ENCODE results near the gene RIN1.

The RIN1 gene

GRCh38 chr11:66327171-66328030 lies 8.8 kb downstream of the RIN1 start:
- Histone ChIP-seq H2AFZ (ENCODE audit: low read length) (no peak overlapping the region), H3F3A (ENCODE audit: low read depth) (no peaks in the 10 kb centered on the region), H3K79me2 (ENCODE audit: insufficient read depth, low read length) (no peaks in the 10 kb centered on the region), H3K4me3 (ENCODE audit: low read length, poor library complexity, severe bottlenecking) (no peak overlapping the region), H4K20me1 (ENCODE audit: insufficient read depth, low read length, poor library complexity, severe bottlenecking) (no peaks in the 10 kb centered on the region), H3K27me3 (ENCODE audit: insufficient read depth, low read length, poor library complexity, severe bottlenecking) (no peaks in the 10 kb centered on the region), H3K4me1 (ENCODE audit: insufficient read depth, low read length, poor library complexity, severe bottlenecking) (peaks cover 31% of the 10 kb centered on the region), H3K9me2 (replicated peaks; ENCODE audit: low read depth, low read length) (no peaks in the 10 kb centered on the region), H3K9ac (ENCODE audit: low read depth, low read length, poor library complexity, severe bottlenecking) (peak overlapping the region; percentile 38), H3K9me3 (ENCODE audit: insufficient read depth, low read depth, low read length) (no peaks in the 10 kb centered on the region), H3K36me3 (ENCODE audit: insufficient read depth, low read length) (no peaks in the 10 kb centered on the region), H3K4me2 (ENCODE audit: low read depth, low read length, poor library complexity, severe bottlenecking) (no peak overlapping the region)
- TF ChIP-seq CTCF (conservative IDR thresholded peaks at IDR 0.05; ENCODE audit: low read length) (no peak), EZH2phosphoT487 (IDR thresholded peaks at IDR 0.05; ENCODE audit: borderline replicate concordance) (no peak)

GRCh38 chr11:66326261-66327111 lies 9.7 kb downstream of the RIN1 start:
- no peaks in the 10 kb centered on the region for H3K27me3 ChIP-seq (ENCODE audit: insufficient read depth, low read length, poor library complexity, severe bottlenecking)
- H2AFZ ChIP-seq (ENCODE audit: low read length), result peak overlapping the region; percentile 36; the same call in 1 of the 2 replicates

GRCh38 chr11:66325263-66325671 lies 11.0 kb downstream of the RIN1 start:
- TF ChIP-seq CTCF (conservative IDR thresholded peaks at IDR 0.05; ENCODE audit: low read length) (no peak), EZH2phosphoT487 (IDR thresholded peaks at IDR 0.05; ENCODE audit: borderline replicate concordance) (no peak)
- Histone ChIP-seq H3K79me2 (ENCODE audit: insufficient read depth, low read length) (no peaks in the 10 kb centered on the region), H3K4me1 (ENCODE audit: insufficient read depth, low read length, poor library complexity, severe bottlenecking) (peaks cover 31% of the 10 kb centered on the region), H4K20me1 (ENCODE audit: insufficient read depth, low read length, poor library complexity, severe bottlenecking) (no peaks in the 10 kb centered on the region), H3F3A (ENCODE audit: low read depth) (no peaks in the 10 kb centered on the region), H3K4me2 (ENCODE audit: low read depth, low read length, poor library complexity, severe bottlenecking) (peak overlapping the region; percentile 49), H3K4me3 (ENCODE audit: low read length, poor library complexity, severe bottlenecking) (no peak overlapping the region), H3K9me3 (ENCODE audit: insufficient read depth, low read depth, low read length) (no peaks in the 10 kb centered on the region), H3K36me3 (ENCODE audit: insufficient read depth, low read length) (no peaks in the 10 kb centered on the region), H3K9me2 (replicated peaks; ENCODE audit: low read depth, low read length) (no peaks in the 10 kb centered on the region), H3K27me3 (ENCODE audit: insufficient read depth, low read length, poor library complexity, severe bottlenecking) (no peaks in the 10 kb centered on the region), H3K9ac (ENCODE audit: low read depth, low read length, poor library complexity, severe bottlenecking) (peak overlapping the region; percentile 50), H2AFZ (ENCODE audit: low read length) (no peak overlapping the region)

More at GRCh38 chr11:66326261-66327111, 9.7 kb downstream of the RIN1 start:
- no peak for TF ChIP-seq CTCF (conservative IDR thresholded peaks at IDR 0.05; ENCODE audit: low read length)
- TF ChIP-seq EZH2phosphoT487 (IDR thresholded peaks at IDR 0.05; ENCODE audit: borderline replicate concordance), result no peak
- no peak overlapping the region for H3K4me3 ChIP-seq (ENCODE audit: low read length, poor library complexity, severe bottlenecking)
- H3F3A ChIP-seq (ENCODE audit: low read depth), result no peaks in the 10 kb centered on the region
- no peaks in the 10 kb centered on the region for H3K36me3 ChIP-seq (ENCODE audit: insufficient read depth, low read length)
- no peaks in the 10 kb centered on the region for H4K20me1 ChIP-seq (ENCODE audit: insufficient read depth, low read length, poor library complexity, severe bottlenecking)
- H3K9me3 ChIP-seq (ENCODE audit: insufficient read depth, low read depth, low read length), result no peaks in the 10 kb centered on the region
- peak overlapping the region; percentile 49 for H3K4me2 ChIP-seq (ENCODE audit: low read depth, low read length, poor library complexity, severe bottlenecking)
- H3K4me1 ChIP-seq (ENCODE audit: insufficient read depth, low read length, poor library complexity, severe bottlenecking), result peaks cover 31% of the 10 kb centered on the region
- H3K9ac ChIP-seq (ENCODE audit: low read depth, low read length, poor library complexity, severe bottlenecking), result peak overlapping the region; percentile 50
- no peaks in the 10 kb centered on the region for H3K9me2 ChIP-seq (replicated peaks; ENCODE audit: low read depth, low read length)
- H3K79me2 ChIP-seq (ENCODE audit: insufficient read depth, low read length), result no peaks in the 10 kb centered on the region

Data from Loucy (cell line).